GM19395 (cell line): ENCODE data around the gene AGO1.
"Not testable (repeated sequence)": the region's sequence is repeated elsewhere in the genome, so short reads cannot be mapped to it uniquely, and the experiment has no call there.

Experiments
- ATAC-seq: cut with Tn5 transposase; IDR thresholded peaks from one replicate; pipeline ENCODE4 v1.9.1; 2021; ENCODE audit warnings: mild to moderate bottlenecking, moderate library complexity; ENCODE audit not compliant: unreplicated experiment

AGO1 gene

DNA sequence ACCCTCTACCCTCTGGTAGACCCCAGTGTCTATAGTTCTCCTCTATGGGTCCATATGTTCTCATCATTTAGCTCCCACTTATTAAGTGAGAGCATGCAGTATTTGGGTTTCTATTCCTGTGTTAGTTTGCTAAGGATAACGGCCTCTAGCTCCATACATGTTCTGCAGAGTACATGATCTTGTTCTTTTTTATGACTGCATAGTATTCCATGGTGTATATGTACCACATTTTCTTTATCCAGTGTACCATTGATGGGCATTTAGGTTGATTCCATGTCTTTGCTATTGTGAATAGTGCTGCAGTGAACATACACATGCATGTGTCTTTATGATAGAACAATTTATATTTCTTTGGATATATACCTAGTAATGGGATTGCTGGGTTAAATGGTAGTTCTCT is 81.3 kb downstream of the AGO1 start:
- ATAC-seq = not testable (repeated sequence)

- no peak for ATAC-seq
These were observed 85.4 kb downstream of the AGO1 start for GRCh38 chr1:35968396-35968795.

GRCh38 chr1:35971601-35972000 is 88.6 kb downstream of the AGO1 start:
- ATAC-seq = no peak

GRCh38 chr1:35972631-35973030 is 89.6 kb downstream of the AGO1 start:
- not testable (repeated sequence) for ATAC-seq

DNA sequence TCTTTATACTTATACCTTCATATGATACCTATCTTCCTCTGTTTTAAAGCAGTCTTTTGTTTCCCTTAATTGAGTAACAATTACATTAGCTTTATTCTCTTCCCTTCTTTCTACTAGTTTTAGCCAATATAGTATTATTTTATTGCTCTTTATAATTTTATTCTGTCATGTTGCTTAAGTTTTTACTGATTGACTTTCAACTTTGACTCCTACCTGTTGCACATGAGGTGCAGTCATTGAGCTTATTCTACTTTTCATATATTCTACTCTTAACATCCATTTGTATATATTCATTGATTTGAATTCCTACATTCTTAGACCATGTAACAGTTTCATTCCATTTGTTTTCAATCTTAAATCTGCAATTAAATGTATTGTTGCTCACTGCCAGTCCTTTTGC is 97.1 kb downstream of the AGO1 start:
- ATAC-seq = no peak
